Activated CD4-positive, CD25-positive, alpha-beta regulatory T cell treated with anti-CD3 and anti-CD28 coated beads, Interleukin-2, amount 50 U/mL, for 16 hours (primary cell): Measurements from ENCODE around the gene CRYGA.
"Not testable (repeated sequence)": the region's sequence is repeated elsewhere in the genome, so short reads cannot be mapped to it uniquely, and the experiment has no call there.

Experiments used
- DNase-seq: peaks from one replicate; pipeline ENCODE4 v3.0.0-alpha.2; 2020; ENCODE audit warnings: low read depth, low spot score

CRYGA gene

DNA sequence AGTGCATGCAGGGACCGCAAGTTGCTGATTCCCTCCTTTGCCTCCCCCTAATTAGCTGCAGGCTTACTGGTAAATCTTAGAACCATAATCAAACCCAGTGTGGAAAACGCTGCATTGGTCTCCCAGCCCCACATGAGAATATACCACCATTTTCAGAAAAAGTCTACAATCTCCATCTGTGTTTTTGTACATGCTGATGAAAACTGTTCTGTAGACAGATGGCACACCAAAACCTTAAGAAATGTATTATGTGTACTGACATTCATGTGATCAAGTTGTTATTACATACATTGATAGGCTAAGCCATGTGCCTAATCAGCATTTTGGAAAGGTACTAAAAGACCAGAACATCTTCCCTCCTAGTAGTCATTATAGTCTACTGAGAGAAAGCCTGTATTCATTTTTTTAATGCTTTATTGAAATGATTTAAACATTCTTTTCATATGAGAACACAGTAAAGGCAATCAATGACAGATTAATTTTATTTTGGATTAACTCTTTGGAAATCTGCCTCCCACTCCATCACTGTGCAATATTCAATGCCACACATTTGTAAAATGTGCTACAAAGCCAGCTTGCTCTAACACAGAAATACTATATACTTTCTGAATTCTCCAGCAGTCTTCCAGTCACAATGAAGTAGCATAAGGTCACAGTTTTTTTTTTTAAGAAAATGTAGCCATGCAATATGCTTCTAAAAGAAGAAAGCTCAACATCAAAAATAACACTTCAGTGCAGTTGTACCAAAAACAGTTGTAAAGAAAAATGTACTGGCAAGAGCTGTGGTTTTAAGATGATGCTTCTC is 1.8 kb upstream of the CRYGA start:
- DNase-seq = no peak

GRCh38 chr2:208156439-208156838 is 7.0 kb downstream of the CRYGA start:
- no peak for DNase-seq

- DNase-seq = no peak
Observed at GRCh38 chr2:208153156-208153555, 10.2 kb downstream of the CRYGA start.

DNA sequence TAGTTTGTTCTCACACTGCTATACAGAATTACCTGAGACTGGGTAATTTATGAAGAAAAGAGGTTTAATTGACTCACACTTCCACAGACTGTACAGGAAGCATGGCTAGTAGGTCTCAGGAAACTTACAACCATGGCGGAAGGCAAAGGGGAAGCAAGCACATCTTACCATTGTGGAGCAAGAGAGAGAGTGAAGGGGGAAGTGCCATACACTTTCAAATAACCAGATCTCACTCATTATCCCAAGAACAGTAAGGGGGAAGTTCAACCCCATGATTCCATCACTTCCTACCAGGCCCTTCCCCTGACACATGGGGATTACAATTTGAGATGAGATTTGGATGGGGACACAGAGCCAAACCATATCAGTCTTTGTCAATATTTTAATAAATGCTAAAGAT is 12.4 kb downstream of the CRYGA start:
- DNase-seq = no peak

DNA sequence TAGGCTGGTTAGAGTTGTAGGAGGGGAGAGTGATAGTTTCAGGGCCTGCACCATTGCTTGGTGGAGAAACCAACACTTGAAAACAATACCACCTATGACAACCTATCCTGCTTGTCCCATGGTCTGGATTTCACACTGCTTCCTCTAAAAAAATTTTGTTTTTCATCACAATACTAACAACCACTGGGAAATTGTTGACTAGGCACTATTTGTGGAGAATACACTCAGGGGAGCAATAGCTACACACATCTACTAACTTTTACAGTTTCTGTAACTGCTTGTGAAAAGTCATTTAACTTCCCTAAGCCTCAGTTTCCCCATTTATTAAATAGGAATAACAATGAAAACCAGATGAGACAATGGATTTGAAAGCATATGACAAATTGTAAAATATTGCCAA is 13.3 kb downstream of the CRYGA start:
- no peak for DNase-seq

DNA sequence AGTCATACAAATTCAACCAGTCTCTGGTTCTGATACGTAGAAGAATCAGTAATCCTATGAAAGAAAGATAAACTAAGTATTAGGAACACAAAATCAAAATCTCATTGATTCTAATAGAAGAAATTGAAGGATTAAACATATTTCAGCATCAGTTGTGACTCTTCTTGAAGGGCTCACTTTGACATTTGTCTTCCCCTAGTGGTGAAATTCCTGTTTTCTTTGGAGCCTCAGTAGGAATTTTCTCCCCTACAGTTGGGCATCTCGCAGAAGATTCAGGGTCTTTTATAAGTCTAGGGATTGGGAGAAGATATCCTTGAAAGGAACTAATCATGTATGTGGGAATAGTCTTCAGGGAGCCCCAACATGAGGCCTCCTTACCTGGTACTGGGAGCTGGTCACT is 14.6 kb downstream of the CRYGA start:
- no peak for DNase-seq

DNA sequence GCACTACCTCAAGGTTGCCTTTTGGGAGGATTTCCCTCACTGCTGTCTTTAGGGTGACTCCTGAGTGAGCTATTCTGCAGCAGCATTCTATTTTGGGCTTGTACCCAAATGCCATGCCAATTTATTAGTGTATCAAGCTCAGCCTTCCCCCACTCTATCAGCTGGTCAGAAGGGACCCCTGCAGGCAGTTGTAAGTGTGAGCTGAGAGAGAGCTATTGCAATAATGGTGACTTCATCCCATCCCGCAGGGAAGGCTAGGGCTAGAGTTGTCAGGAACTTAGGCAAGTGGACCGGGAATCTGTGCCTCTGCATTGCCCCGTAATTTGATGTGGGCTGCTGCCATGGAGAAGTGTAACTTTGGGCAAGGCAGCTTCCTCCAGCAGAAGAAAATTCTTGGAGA is 15.6 kb downstream of the CRYGA start:
- no peak for DNase-seq

GRCh38 chr2:208147008-208147407 is 16.4 kb downstream of the CRYGA start:
- no peak for DNase-seq

- no peak for DNase-seq
Observed at GRCh38 chr2:208146006-208146405, 17.4 kb downstream of the CRYGA start, which contains the start of gene CRYGB. TSS of gene CRYGB (minus strand) at chr2:208146158. CDS start at chr2:208146120, 38 bp downstream.

DNA sequence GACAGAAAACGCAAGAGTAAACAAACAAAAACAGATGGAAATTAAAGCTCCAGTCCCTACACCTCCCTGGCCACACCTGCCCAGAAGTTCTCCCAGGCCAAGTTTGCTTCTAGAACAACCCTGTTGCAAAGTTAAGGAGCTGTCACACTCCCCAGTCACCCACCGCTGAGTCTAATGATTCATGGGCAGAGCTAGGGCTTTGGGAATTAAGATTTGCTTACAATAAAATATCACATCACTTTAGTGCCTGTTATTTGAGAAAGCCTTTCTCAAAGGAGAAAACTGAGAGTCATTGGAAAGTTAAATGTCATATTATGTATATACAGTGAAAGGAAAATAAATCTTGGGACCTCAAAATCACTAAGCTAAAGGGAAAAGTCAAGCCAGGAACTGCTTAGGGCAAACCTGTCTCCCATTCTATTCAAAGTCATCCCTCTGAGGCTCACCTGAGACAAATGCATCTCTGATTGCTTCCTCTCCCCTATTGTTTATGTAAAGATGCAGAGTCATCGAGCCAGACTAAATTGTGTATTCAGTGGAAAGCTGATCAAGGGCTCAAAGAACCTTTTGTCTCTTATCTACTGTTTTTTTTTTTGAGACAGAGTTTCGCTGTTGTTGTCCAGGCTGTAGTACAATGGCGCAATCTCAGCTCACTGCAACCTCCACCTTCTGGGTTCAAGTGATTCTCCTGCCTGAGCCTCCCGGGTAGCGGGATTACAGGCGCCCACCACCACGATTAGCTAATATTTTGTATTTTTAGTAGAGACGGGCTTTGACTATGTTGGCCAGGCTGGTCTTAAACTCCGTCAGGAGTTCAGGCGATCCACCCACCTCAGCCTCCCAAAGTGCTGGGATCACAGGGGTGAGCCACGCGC is 20.2 kb downstream of the CRYGA start:
- DNase-seq = no peak

GRCh38 chr2:208142240-208142924 is 21.0 kb downstream of the CRYGA start:
- no peak for DNase-seq

- no peak for DNase-seq
Observed at GRCh38 chr2:208139447-208139846, 23.9 kb downstream of the CRYGA start.

DNA sequence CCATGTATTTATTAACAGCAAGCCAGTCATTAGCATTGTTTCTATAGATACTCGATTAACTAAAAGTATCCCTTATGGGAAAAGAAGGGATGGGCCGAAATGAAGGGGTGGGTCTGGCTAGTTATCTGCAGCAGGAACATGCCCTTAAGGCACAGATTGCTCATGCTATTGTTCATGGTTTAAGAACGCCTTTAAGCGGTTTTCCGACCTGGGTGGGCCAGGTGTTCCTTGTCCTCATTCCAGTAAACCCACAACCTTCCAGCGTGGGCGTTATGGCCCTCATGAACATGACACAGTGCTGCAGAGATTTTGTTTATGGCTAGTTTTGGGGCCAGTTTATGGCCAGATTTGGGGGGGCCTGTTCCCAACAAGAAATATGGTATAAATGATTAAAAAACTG is 25.1 kb downstream of the CRYGA start:
- DNase-seq = not testable (repeated sequence)

GRCh38 chr2:208136716-208137094 is 26.7 kb downstream of the CRYGA start:
- DNase-seq = no peak

DNA sequence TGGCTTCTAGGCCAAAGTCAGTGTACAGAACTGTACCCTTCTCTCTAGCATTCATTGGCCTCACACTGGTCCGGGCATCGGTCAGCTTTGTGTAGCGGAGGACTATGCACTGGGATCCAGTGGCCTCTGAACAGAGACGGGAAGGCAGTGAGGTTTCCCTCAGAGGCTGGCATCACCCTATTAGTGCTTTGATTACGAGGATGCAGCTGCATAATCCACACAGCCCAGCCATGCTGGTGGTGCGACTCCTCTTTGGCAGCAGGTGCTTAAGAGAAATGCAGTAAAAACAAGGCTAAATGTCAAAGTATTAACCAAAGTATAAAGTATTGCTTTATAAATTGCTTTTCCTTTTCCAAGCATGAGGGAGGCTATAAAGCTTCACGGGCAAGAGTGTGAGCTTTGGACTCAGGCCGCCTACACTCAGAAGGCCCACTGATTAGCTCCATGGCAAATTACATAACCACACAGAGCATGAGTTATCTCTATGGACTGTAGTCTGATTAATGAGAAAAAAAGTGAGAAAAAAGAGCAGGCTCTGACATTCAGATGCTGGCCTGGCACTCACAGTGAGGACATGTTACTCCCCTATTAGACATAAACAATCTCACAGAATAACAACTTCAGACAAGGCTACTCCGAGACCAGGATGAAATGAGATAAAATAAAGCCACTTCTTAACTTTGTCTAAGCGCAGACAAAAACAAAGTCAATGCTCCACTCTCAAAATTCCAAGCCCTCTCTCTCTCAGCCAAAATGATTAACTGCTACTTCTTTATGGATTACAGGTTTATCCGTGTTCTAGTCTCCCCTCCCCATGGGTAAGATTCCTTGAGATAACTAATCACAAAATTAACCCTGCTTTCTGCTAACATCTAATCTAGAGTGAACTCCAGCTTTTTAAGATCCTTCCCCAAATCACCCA is 27.3 kb downstream of the CRYGA start:
- DNase-seq = no peak

DNA sequence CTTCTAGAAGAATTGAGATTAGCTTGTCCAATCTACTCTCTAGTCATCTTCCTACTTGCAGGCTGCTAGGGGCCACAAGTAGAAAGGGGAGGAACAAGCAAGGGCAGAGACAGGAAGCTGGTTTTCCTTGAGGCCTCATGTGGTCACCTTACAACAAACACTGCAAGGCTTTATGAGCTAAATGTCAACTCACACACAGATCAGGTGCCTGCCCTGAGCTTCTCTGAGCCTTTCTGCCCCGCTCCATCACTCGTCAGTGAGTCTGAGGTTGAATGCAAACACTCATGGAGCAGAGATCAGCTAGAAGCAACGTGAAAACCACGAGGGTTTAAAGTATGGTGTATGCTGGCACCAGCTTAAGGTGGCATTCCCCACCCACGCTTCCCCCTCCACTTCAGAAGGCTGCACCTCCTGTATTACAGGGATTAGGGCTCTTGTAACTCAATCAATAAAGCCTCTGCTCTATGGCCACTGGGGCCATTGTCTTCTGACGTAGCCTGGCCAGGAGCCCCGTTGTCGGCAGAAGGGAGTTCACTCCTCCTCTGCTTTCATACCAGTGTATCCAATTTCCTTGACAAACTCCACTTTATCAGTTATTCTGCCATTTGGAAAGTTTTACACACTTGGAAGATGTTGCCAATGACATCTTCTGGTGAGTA is 28.3 kb downstream of the CRYGA start:
- no peak for DNase-seq

DNA sequence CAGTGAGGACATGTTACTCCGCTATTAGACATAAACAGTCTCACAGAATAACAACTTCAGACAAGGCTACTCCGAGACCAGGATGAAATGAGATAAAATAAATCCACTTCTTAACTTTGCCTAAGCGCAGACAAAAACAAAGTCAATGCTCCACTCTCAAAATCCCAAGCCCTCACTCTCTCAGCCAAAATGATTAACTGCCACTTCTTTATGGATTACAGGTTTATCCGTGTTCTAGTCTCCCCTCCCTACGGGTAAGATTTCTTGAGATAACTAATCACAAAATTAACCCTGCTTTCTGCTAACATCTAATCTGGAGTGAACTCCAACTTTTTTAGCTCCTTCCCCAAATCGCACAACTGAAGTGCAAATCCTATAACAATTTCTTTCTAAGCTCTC is 32.7 kb downstream of the CRYGA start:
- DNase-seq = no peak

DNA sequence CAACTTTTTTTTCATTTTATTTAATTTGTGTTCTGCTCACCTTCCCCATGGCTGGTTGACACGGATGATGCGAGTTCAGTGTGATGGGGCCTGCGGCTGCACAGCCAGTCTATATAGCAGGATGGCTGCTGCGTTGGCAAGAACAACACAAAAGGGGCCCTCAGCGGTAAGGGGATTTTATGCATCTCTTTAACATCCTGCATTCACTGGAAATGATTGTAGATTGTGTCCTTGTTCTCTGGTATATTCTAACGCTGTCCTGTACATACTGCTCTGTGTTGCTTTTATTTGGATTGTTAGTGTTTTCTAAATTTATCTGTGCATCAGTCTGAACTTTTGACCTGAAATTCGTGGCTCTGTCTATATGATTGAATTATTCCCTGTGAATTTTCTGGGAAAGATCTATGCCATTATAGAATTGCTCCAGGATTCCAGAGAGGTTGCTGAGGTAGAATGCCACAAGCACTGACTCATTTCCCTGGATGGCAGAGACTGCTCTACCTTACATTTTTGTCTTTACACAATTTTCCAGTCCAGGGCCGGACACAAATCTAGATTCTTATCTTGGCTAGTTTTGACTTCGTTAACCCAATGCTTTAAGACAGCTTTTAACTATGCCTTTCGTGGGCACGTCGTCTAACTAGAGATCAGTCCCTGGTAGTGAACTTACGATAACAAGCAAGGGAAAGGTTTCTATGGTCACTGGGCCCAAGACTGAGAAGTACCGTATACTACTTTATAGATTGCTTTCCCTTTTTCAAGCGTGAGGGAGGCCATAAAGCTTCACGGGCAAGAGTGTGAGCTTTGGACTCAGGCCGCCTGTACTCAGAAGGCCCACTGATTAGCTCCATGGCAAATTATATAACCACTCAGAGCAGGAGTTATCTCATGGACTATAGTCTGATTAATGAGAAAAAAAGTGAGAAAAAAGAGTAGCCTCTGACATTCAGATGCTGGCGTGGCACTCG is 33.4 kb downstream of the CRYGA start, which contains the start of gene CRYGC:
CRYGC (minus strand) TSS at position 85 of the 968 bp plus-strand sequence; CDS start at position 49, 36 bp downstream.
- no peak for DNase-seq

- DNase-seq = no peak
Observed at GRCh38 chr2:208128136-208128535, 35.3 kb downstream of the CRYGA start.
